ENCODE data around the gene ECEL1. TPM values are rescaled to one million over a fixed set of nuclear protein-coding genes. Genes with fewer than 3 reads are reported as not detected.

ECEL1 gene
- total RNA-seq, 1 donor = not detected

GRCh38 chr2:232483923-232484627 is 3.6 kb downstream of the ECEL1 start:
- TF ChIP-seq CTCF (IDR thresholded peaks at IDR 0.05; ENCODE audit: insufficient read depth, low read length) = no peak
- DNase-seq (ENCODE audit: low read depth) = no peak
- H3K4me3 ChIP-seq (ENCODE audit: low read depth, low read length) = no peak overlapping the region

GRCh38 chr2:232483311-232483922 is 4.2 kb downstream of the ECEL1 start:
- no peak for TF ChIP-seq CTCF (IDR thresholded peaks at IDR 0.05; ENCODE audit: insufficient read depth, low read length)
- H3K4me3 ChIP-seq (ENCODE audit: low read depth, low read length) = no peak overlapping the region
- DNase-seq (ENCODE audit: low read depth) = no peak

GRCh38 chr2:232482301-232483238 is 5.1 kb downstream of the ECEL1 start:
- DNase-seq (ENCODE audit: low read depth) = no peak
- H3K4me3 ChIP-seq (ENCODE audit: low read depth, low read length) = no peak overlapping the region
- TF ChIP-seq CTCF (IDR thresholded peaks at IDR 0.05; ENCODE audit: insufficient read depth, low read length) = no peak

- DNase-seq (ENCODE audit: low read depth) = no peak
- TF ChIP-seq CTCF (IDR thresholded peaks at IDR 0.05; ENCODE audit: insufficient read depth, low read length) = no peak
- no peak overlapping the region for H3K4me3 ChIP-seq (ENCODE audit: low read depth, low read length)
Measured at GRCh38 chr2:232481322-232482140, 6.1 kb downstream of the ECEL1 start.

GRCh38 chr2:232480201-232481190 is 7.1 kb downstream of the ECEL1 start:
- no peak for DNase-seq (ENCODE audit: low read depth)
- TF ChIP-seq CTCF (IDR thresholded peaks at IDR 0.05; ENCODE audit: insufficient read depth, low read length) = no peak
- no peak overlapping the region for H3K4me3 ChIP-seq (ENCODE audit: low read depth, low read length)

All from fibroblast of the aortic adventitia (primary cell).